ENCODE measurements around the gene GPM6B.

GRCh38 chrX:13863324-13863723 is 46.4 kb upstream of the GPM6B start:
- TF ChIP-seq, protein P1, sequence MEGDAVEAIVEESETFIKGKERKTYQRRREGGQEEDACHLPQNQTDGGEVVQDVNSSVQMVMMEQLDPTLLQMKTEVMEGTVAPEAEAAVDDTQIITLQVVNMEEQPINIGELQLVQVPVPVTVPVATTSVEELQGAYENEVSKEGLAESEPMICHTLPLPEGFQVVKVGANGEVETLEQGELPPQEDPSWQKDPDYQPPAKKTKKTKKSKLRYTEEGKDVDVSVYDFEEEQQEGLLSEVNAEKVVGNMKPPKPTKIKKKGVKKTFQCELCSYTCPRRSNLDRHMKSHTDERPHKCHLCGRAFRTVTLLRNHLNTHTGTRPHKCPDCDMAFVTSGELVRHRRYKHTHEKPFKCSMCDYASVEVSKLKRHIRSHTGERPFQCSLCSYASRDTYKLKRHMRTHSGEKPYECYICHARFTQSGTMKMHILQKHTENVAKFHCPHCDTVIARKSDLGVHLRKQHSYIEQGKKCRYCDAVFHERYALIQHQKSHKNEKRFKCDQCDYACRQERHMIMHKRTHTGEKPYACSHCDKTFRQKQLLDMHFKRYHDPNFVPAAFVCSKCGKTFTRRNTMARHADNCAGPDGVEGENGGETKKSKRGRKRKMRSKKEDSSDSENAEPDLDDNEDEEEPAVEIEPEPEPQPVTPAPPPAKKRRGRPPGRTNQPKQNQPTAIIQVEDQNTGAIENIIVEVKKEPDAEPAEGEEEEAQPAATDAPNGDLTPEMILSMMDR (conservative IDR thresholded peaks at IDR 0.05; ENCODE audit: low read depth, low read length), result no peak
- TF ChIP-seq EZH2 (IDR thresholded peaks at IDR 0.05; ENCODE audit: low read length, unreplicated experiment) (no peak), EZH2phosphoT487 (IDR thresholded peaks at IDR 0.05; ENCODE audit: borderline replicate concordance, low read length) (no peak)
